ENCODE results near the gene AFAP1L2. TPM values are rescaled to one million over a fixed set of nuclear protein-coding genes. Genes with fewer than 3 reads are reported as not detected.

AFAP1L2 gene
- total and polyA plus RNA-seq, 9 of the 15 experiments (the other 6 are each of a cell fraction or from before 2014, with no cell fraction given) = 0.07 TPM; not detected in 8

DNA sequence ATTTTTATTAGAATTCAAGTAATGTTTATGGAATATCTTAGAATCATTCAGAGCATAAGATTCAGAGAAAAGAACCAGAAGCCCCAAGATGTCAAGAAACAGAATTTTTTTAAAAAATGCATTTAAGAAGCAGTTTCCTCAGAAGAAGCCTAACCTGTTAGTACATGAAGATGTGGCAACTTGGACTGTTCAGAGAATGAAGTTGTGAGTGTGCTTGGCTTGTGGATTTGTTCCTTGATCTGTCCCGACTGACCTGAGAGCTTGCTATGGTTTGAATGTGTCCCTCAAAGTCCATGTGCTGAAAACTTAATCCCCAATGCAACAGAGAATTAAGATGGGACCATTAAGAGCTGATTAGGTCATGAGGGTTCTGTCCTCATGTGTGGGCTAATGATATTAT, 13.8 kb upstream of the AFAP1L2 start:
- Histone ChIP-seq H3K4me2 (ENCODE audit: insufficient read depth, low read length) (no peak overlapping the region), H3K27me3 (ENCODE audit: control insufficient read depth in 2 of 2, insufficient read depth in 2 of 2, low read length in 2 of 2) (no peaks in the 10 kb centered on the region), H3K9ac (ENCODE audit: insufficient read depth in 1 of 2, low read depth in 2 of 2, low read length in 2 of 2) (no peak overlapping the region), H2AFZ (ENCODE audit: low read depth, low read length) (no peak overlapping the region), H3K4me1 (replicated peaks in 1 of 2; ENCODE audit: control insufficient read depth in 2 of 2, insufficient read depth in 2 of 2, low read length in 2 of 2) (no peaks in the 10 kb centered on the region), H3K4me3 (no peak overlapping the region), H3K27ac (ENCODE audit: extremely low read depth, low read depth, low read length) (no peak overlapping the region), H3K36me3 (ENCODE audit: control insufficient read depth, insufficient read depth, low read length) (no peaks in the 10 kb centered on the region), H4K20me1 (replicated peaks; ENCODE audit: control insufficient read depth, insufficient read depth, low read length) (no peaks in the 10 kb centered on the region), H3K9me1 (ENCODE audit: control insufficient read depth, insufficient read depth, low read length) (no peaks in the 10 kb centered on the region), H3K9me3 (replicated peaks; ENCODE audit: control insufficient read depth, insufficient read depth, low read depth, low read length) (no peaks in the 10 kb centered on the region), H3K79me2 (ENCODE audit: control insufficient read depth, insufficient read depth, low read length) (no peaks in the 10 kb centered on the region)
- no peak for DNase-seq (ENCODE audit: extremely low read depth in 1 of 4, low spot score in 3 of 4)
- no TSS peak for BruUV-seq (replicated peaks)
- in situ Hi-C loops (cut with MboI) = no loop called here
- intact Hi-C loops (cut with micrococcal nuclease) = no loop called here
- no peak for TF ChIP-seq ZNF175 (CRISPR knock-in tag; IDR thresholded peaks at IDR 0.05; ENCODE audit: low read depth)
- TF ChIP-seq DIDO1 (tag; IDR thresholded peaks at IDR 0.05; ENCODE audit: low read depth) = no peak
- no peak for TF ChIP-seq SPI1 (IDR thresholded peaks at IDR 0.05; ENCODE audit: borderline replicate concordance, low read depth, low read length)
- no peak for TF ChIP-seq ZNF384 (IDR thresholded peaks at IDR 0.05; ENCODE audit: low read depth, low read length)
- TF ChIP-seq, protein P1, sequence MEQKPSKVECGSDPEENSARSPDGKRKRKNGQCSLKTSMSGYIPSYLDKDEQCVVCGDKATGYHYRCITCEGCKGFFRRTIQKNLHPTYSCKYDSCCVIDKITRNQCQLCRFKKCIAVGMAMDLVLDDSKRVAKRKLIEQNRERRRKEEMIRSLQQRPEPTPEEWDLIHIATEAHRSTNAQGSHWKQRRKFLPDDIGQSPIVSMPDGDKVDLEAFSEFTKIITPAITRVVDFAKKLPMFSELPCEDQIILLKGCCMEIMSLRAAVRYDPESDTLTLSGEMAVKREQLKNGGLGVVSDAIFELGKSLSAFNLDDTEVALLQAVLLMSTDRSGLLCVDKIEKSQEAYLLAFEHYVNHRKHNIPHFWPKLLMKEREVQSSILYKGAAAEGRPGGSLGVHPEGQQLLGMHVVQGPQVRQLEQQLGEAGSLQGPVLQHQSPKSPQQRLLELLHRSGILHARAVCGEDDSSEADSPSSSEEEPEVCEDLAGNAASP (IDR thresholded peaks at IDR 0.05) = no peak
- TF ChIP-seq TBP (optimal IDR thresholded peaks at IDR 0.05; ENCODE audit: low read depth, low read length) = no peak
- no peak for TF ChIP-seq RFX1 (IDR thresholded peaks at IDR 0.05)
- TF ChIP-seq, protein P2, sequence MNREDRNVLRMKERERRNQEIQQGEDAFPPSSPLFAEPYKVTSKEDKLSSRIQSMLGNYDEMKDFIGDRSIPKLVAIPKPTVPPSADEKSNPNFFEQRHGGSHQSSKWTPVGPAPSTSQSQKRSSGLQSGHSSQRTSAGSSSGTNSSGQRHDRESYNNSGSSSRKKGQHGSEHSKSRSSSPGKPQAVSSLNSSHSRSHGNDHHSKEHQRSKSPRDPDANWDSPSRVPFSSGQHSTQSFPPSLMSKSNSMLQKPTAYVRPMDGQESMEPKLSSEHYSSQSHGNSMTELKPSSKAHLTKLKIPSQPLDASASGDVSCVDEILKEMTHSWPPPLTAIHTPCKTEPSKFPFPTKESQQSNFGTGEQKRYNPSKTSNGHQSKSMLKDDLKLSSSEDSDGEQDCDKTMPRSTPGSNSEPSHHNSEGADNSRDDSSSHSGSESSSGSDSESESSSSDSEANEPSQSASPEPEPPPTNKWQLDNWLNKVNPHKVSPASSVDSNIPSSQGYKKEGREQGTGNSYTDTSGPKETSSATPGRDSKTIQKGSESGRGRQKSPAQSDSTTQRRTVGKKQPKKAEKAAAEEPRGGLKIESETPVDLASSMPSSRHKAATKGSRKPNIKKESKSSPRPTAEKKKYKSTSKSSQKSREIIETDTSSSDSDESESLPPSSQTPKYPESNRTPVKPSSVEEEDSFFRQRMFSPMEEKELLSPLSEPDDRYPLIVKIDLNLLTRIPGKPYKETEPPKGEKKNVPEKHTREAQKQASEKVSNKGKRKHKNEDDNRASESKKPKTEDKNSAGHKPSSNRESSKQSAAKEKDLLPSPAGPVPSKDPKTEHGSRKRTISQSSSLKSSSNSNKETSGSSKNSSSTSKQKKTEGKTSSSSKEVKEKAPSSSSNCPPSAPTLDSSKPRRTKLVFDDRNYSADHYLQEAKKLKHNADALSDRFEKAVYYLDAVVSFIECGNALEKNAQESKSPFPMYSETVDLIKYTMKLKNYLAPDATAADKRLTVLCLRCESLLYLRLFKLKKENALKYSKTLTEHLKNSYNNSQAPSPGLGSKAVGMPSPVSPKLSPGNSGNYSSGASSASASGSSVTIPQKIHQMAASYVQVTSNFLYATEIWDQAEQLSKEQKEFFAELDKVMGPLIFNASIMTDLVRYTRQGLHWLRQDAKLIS (CRISPR knock-in tag; IDR thresholded peaks at IDR 0.05) = no peak
- TF ChIP-seq BRCA1 (IDR thresholded peaks at IDR 0.05) = no peak
- TF ChIP-seq BRCA1 (CRISPR knock-in tag; IDR thresholded peaks at IDR 0.05) = no peak
- no peak for TF ChIP-seq MAFF (IDR thresholded peaks at IDR 0.05; ENCODE audit: low read length)
- no peak for TF ChIP-seq TAF15 (IDR thresholded peaks at IDR 0.05; ENCODE audit: low read depth, low read length)
- TF ChIP-seq CBFA2T3 (IDR thresholded peaks at IDR 0.05) = no peak
- TF ChIP-seq MEF2A (IDR thresholded peaks at IDR 0.05; ENCODE audit: control insufficient read depth, low read depth, low read length) = no peak
- TF ChIP-seq, protein P3, sequence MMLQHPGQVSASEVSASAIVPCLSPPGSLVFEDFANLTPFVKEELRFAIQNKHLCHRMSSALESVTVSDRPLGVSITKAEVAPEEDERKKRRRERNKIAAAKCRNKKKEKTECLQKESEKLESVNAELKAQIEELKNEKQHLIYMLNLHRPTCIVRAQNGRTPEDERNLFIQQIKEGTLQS (IDR thresholded peaks at IDR 0.05) = no peak
- TF ChIP-seq, protein P3 (CRISPR knock-in tag; conservative IDR thresholded peaks at IDR 0.05) = no peak
- ChIA-PET CTCF (ENCODE audit: low intra/inter-chr PET ratio) (no interaction called here), POLR2A (no interaction called here)
- 0% methylated on average over 1 of the region's 1 CpG for WGBS (ENCODE audit: insufficient coverage, low coverage, missing lambda C conversion rate)
- ATAC-seq = no peak
- no peak for FAIRE-seq

Data from K562 (cell line).